GM19023 (cell line): ENCODE measurements around the gene NPAS2.

ENCODE experiments used
- ATAC-seq: cut with Tn5 transposase; IDR thresholded peaks from one replicate; pipeline ENCODE4 v1.9.1; 2021; ENCODE audit warnings: mild to moderate bottlenecking, moderate library complexity; ENCODE audit not compliant: unreplicated experiment

The NPAS2 gene

GRCh38 chr2:100938031-100939026 is 118.4 kb downstream of the NPAS2 start:
- no peak for ATAC-seq

DNA sequence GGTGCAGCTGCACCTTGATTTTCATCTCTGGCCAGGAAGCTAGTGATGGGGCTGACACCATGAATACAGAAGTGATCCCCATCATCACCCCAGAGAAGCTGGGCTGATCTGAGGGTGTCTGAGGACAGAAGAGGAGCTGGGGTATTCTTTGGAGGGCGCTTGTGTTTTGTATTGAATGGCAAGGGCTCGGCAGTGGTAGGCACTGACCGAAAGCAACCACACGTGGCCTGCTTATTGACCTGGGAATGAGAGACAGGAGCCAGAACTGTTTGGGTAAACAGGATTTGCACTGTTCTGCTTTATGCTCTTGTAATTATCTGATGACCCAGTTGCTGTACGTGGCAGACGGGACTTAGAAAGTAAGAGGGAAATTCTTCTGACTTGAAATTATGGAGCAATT is 119.5 kb downstream of the NPAS2 start:
- ATAC-seq: no peak

- ATAC-seq: no peak
Observed at GRCh38 chr2:100940240-100940639, 120.3 kb downstream of the NPAS2 start.

DNA sequence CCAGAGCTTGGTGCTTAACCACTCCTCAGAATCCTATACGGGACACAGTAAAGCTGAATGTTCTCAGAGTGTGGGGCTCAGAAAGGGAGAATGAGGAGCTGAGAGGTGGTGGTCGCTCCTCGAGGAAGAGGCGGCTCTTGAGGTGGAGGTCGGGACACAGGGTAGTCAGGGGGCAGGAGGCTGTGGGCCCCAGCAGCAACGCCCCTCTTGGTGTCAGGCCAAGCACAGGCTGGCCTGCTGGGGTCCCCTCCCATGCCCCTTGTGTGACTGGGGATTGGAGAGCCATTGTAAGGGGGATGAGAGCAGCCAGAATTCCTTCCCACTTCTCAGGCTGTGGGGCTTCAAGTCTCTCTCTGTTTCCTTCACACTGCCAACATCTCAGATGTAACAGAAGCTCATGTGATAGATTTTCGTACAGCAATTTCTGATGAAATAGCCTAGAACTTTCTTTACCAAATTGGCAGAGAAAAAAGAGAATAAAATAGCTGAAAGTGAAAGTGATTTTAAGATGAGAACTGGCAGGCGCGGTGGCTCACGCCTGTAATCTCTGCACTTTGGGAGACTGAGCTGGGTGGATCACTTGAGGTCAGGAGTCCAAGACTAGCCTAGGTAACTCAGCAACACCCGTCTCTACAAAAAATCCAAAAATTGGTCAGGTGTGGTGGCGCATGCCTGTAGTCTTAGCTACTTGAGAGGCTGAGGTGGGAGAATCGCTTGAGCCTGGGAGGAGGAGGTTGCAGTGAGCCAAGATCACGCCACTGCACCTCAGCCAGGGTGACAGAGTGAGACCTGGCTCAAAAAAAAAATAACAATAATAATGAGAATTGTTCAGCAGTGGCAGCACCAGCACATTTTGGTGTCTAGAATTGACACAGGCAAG is 121.1 kb downstream of the NPAS2 start:
- ATAC-seq: no peak

DNA sequence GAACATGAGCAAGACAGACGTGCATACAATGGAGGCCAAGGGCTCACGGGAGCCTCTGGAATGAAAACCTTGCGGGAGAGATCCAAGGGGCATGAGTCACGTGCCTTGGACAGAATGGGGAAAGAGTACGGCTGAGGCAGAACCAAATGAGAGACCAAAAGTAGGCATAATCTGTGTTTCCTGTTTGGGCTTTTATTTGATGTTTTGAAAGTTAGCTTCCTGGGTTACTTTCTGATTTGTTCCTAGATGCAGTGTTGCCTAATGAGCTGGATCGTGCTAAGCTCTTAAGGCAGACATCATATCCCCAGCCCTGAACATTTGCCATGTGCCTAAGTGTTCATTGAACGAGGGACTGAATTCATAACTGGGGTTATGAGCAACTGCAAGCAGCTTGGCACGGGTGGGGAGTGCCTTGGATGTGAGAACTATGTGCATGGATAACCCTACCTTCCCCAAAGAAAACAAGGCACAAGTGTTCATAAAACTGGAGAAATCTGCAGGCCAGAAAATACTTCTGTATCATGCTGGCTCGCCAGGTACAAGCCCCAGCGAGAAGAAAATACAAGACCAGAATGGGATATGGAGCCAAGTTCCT is 121.8 kb downstream of the NPAS2 start:
- ATAC-seq: no peak

DNA sequence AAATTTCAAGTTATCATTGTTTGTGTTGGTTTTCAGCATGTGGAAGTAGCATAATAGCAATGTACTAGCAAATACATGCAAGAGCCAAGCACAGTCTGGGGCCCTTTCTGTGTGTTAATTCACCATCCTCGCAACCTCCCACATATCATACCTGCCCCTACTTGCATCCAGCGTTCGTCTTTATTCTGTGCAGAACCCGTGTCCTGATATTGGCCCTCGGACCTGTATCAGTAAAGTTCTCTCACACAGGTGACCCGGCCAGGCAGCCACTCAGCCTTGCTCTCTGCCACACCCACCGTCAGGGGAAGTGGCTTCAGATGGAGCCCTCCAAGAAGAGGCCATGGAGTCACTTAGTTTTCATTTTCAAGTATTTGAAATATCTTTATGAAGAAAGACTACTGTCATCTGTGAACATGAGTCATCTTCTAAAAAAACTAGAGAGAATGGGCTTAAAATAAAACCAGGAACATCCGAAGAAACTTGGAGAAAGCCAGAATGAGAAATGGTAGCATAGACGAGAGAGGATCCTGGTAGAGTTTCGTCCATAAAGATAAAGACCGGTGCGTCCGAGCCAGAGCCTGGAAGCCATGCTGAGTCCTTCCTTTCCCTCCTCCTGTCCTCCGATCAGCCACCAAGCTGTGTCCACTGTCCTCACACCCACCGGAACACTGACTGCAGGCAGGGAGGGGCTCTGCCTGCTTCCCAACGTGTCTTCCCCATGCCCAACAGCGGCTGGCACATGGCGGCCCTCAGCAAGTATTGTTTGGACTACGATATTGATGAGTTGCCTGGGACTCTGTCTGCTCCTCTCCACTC is 124.9 kb downstream of the NPAS2 start:
- no peak for ATAC-seq

- ATAC-seq: no peak
Observed at GRCh38 chr2:100945433-100945740, 125.4 kb downstream of the NPAS2 start.

- no peak for ATAC-seq
Observed at GRCh38 chr2:100945930-100946607, 126.1 kb downstream of the NPAS2 start.

- no peak for ATAC-seq
Observed at GRCh38 chr2:100948942-100949811, 129.2 kb downstream of the NPAS2 start.

GRCh38 chr2:100952512-100952911 is 132.6 kb downstream of the NPAS2 start:
- no peak for ATAC-seq

GRCh38 chr2:100953406-100954043 is 133.6 kb downstream of the NPAS2 start:
- ATAC-seq: no peak

DNA sequence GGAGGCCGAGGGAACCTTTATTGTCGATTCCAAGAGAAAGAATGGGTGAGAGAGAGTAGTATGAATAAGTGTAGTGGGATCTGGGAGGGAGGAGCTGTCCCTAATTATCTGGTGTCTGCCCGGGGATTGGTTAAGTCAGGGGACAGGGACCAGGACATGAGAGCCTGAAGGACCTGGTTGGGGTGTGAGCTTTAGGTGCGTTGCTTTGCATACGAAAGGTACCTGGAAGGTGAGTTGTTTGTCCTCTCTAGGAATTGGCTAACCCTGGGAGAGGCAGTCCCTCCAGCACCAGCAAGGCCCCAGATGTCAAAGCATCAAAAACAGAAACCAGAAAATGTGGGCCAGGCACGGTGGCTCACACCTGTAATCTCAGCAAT is 134.1 kb downstream of the NPAS2 start:
- no peak for ATAC-seq

GRCh38 chr2:100955226-100955625 is 135.3 kb downstream of the NPAS2 start:
- ATAC-seq: no peak

GRCh38 chr2:100956081-100956480 is 136.1 kb downstream of the NPAS2 start:
- no peak for ATAC-seq

DNA sequence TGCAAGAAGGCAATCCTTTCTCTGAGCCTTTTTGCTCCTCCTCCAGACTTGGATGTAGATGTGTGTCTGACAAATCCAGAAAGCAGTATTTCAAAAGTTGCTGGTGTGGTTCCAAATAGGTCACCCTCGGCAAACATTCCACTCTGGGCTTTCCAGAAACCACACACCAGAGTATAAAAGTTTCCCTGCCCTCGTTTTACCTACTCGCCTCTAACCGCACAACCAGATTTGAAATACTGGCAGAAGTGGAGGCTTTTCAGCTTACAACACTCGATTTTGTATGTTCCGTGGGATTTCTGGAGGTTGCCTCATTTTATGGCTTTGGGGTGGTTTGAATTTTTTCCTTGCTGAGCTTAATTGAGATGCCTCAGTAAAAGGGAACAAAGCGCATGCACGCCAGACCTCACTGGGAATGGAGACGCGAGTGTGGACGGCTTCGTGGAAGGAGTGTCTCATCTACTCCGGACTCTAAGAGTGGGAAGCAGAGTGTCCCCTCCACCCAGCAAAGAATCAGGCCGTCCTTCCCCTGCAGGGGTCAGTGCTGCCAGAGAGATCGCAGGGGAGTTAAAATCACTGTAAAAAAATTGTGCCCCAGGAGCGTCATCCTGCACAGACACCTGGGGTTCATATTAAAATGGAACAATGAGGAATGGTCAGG is 138.2 kb downstream of the NPAS2 start:
- ATAC-seq: no peak

GRCh38 chr2:100959225-100959880 is 139.4 kb downstream of the NPAS2 start:
- ATAC-seq: no peak

- ATAC-seq: no peak
Observed at GRCh38 chr2:100960688-100961087, 140.7 kb downstream of the NPAS2 start.
